22Rv1 (cell line): ENCODE measurements around the gene ABCC5.

Experiments
- CTCF ChIP-seq: fragments of 450-650 bp; IDR thresholded peaks from 2 replicates; pipeline ENCODE4 v1.5.1; 2017; ENCODE audit warnings: mild to moderate bottlenecking
- ZFX ChIP-seq: fragments of 450-650 bp; IDR thresholded peaks from 2 replicates; pipeline ENCODE4 v1.6.1; 2017; ENCODE audit warnings: antibody characterized with exemption, borderline replicate concordance

- TF ChIP-seq CTCF (no peak), ZFX (no peak)
Measured at GRCh38 chr3:183895774-183896173, 121.9 kb downstream of the ABCC5 start.
